Measurements from ENCODE around the gene SEC22A. TPM values are rescaled to one million over a fixed set of nuclear protein-coding genes. Genes with fewer than 3 reads are reported as not detected.

Gene SEC22A
- total RNA-seq, 3 donors from 2014 or later: 11.7 to 13.7 (median 11.8) TPM

GRCh38 chr3:123158899-123159390 is 42.8 kb upstream of the SEC22A start:
- ATAC-seq (no peak), DNase-seq (no peak)
- Histone ChIP-seq H3K4me3 (no peak overlapping the region), H3K36me3 (ENCODE audit: low read depth) (no peaks in the 10 kb centered on the region), H3K9me3 (no peaks in the 10 kb centered on the region), H3K4me1 (ENCODE audit: low read depth) (peaks cover 3% of the 10 kb centered on the region)
- TF ChIP-seq CTCF (IDR thresholded peaks at IDR 0.05): no peak
- intact Hi-C loops (cut with DNase I, micrococcal nuclease): no loop called here

GRCh38 chr3:123159926-123160635 is 41.7 kb upstream of the SEC22A start:
- H3K4me3 ChIP-seq: no peak overlapping the region
- H3K4me1 ChIP-seq (ENCODE audit: low read depth): peaks cover 3% of the 10 kb centered on the region
- H3K36me3 ChIP-seq (ENCODE audit: low read depth): no peaks in the 10 kb centered on the region
- DNase-seq: no peak
- intact Hi-C loops (cut with DNase I, micrococcal nuclease): no loop called here
- no peak for TF ChIP-seq CTCF (IDR thresholded peaks at IDR 0.05)
- ATAC-seq: no peak
- H3K9me3 ChIP-seq: no peaks in the 10 kb centered on the region

GRCh38 chr3:123161167-123161566 is 40.6 kb upstream of the SEC22A start:
- intact Hi-C loops (cut with DNase I, micrococcal nuclease): no loop called here
- Histone ChIP-seq H3K4me3 (no peak overlapping the region), H3K9me3 (no peaks in the 10 kb centered on the region), H3K36me3 (ENCODE audit: low read depth) (no peaks in the 10 kb centered on the region), H3K4me1 (ENCODE audit: low read depth) (peaks cover 3% of the 10 kb centered on the region)
- no peak for TF ChIP-seq CTCF (IDR thresholded peaks at IDR 0.05)
- DNase-seq (no peak), ATAC-seq (no peak)

GRCh38 chr3:123163141-123163540 is 38.6 kb upstream of the SEC22A start:
- no peak for TF ChIP-seq CTCF (IDR thresholded peaks at IDR 0.05)
- Histone ChIP-seq H3K4me1 (ENCODE audit: low read depth) (no peaks in the 10 kb centered on the region), H3K9me3 (no peaks in the 10 kb centered on the region), H3K4me3 (no peak overlapping the region), H3K36me3 (ENCODE audit: low read depth) (no peaks in the 10 kb centered on the region)
- DNase-seq (no peak), ATAC-seq (no peak)
- intact Hi-C loops (cut with DNase I, micrococcal nuclease): no loop called here

- ATAC-seq (no peak), DNase-seq (no peak)
- no peaks in the 10 kb centered on the region for H3K4me1 ChIP-seq (ENCODE audit: low read depth)
- no peak for TF ChIP-seq CTCF (IDR thresholded peaks at IDR 0.05)
- no peak overlapping the region for H3K4me3 ChIP-seq
- no peaks in the 10 kb centered on the region for H3K9me3 ChIP-seq
- intact Hi-C loops (cut with DNase I, micrococcal nuclease): no loop called here
- H3K36me3 ChIP-seq (ENCODE audit: low read depth): no peaks in the 10 kb centered on the region
Measured at GRCh38 chr3:123165163-123165562, 36.6 kb upstream of the SEC22A start.

All from mucosa of descending colon (tissue), 3 donors.